ENCODE measurements around the gene CDADC1. TPM values are rescaled to one million over a fixed set of nuclear protein-coding genes. Genes with fewer than 3 reads are reported as not detected.

CDADC1 gene
- total RNA-seq, 1 experiment from 2014 or later = 4.0 TPM

GRCh38 chr13:49271264-49271663, 23.5 kb downstream of the CDADC1 start (continued):
- no peak for TF ChIP-seq ZNF281 (CRISPR knock-in tag; IDR thresholded peaks at IDR 0.05)
- no peak for TF ChIP-seq NFYB (CRISPR knock-in tag; conservative IDR thresholded peaks at IDR 0.05; ENCODE audit: low read depth)
- no peak for TF ChIP-seq ATF6 (CRISPR knock-in tag; IDR thresholded peaks at IDR 0.05)
- TF ChIP-seq FOXK1 (CRISPR knock-in tag; IDR thresholded peaks at IDR 0.05) = no peak

- no peak for TF ChIP-seq CREB1 (CRISPR knock-in tag; IDR thresholded peaks at IDR 0.05)
- TF ChIP-seq TP53 (CRISPR knock-in tag; IDR thresholded peaks at IDR 0.05) = no peak
- TF ChIP-seq ARID4B (CRISPR knock-in tag; IDR thresholded peaks at IDR 0.05; ENCODE audit: borderline replicate concordance) = no peak
- TF ChIP-seq FOXK1 (CRISPR knock-in tag; IDR thresholded peaks at IDR 0.05) = no peak
- no peak for TF ChIP-seq GRHL2 (CRISPR knock-in tag; IDR thresholded peaks at IDR 0.05; ENCODE audit: insufficient replicate concordance, severe bottlenecking)
- no peak for TF ChIP-seq ATF2 (CRISPR knock-in tag; IDR thresholded peaks at IDR 0.05; ENCODE audit: borderline replicate concordance, low read depth)
- TF ChIP-seq FOXJ3 (CRISPR knock-in tag; IDR thresholded peaks at IDR 0.05; ENCODE audit: borderline replicate concordance) = no peak
- TF ChIP-seq ZNF416 (CRISPR knock-in tag; IDR thresholded peaks at IDR 0.05) = no peak
- no peak for TF ChIP-seq TEAD1 (CRISPR knock-in tag; IDR thresholded peaks at IDR 0.05)
- TF ChIP-seq ZNF138 (CRISPR knock-in tag; conservative IDR thresholded peaks at IDR 0.05) = no peak
- TF ChIP-seq EMX1 (CRISPR knock-in tag; IDR thresholded peaks at IDR 0.05) = no peak
- no peak for TF ChIP-seq ZNF317 (CRISPR knock-in tag; IDR thresholded peaks at IDR 0.05; ENCODE audit: borderline replicate concordance, low read depth)
- no peak for TF ChIP-seq ZNF425 (CRISPR knock-in tag; conservative IDR thresholded peaks at IDR 0.05)
- no peak for TF ChIP-seq ATF3 (CRISPR knock-in tag; conservative IDR thresholded peaks at IDR 0.05)
- TF ChIP-seq CBFB (CRISPR knock-in tag; IDR thresholded peaks at IDR 0.05; ENCODE audit: low read depth) = no peak
- TF ChIP-seq TEAD4 (CRISPR knock-in tag; IDR thresholded peaks at IDR 0.05) = no peak
- no peak for TF ChIP-seq SMAD3 (CRISPR knock-in tag; IDR thresholded peaks at IDR 0.05; ENCODE audit: borderline replicate concordance)
- ChIA-PET POLR2A (no interaction called here), CTCF (interaction anchor here (3.0 kb wide), 1 partner anchor 8 kb away, joined by 22 read pairs; no protein-coding TSS in a partner anchor)
- H3K9me3 Mint-ChIP-seq = no peaks in the 10 kb centered on the region
- no peak overlapping the region for H3K4me3 Mint-ChIP-seq
- no peaks in the 10 kb centered on the region for H3K4me1 Mint-ChIP-seq
- H3K36me3 Mint-ChIP-seq = no peaks in the 10 kb centered on the region
- DNase-seq (ENCODE audit: low spot score) (no peak), ATAC-seq (no peak)
- no peaks in the 10 kb centered on the region for H3K27me3 Mint-ChIP-seq (ENCODE audit: low read depth)
- H3K27ac Mint-ChIP-seq = no peak overlapping the region
Observed at GRCh38 chr13:49272296-49272695, 24.6 kb downstream of the CDADC1 start.

All from WTC11 (cell line).